ENCODE measurements around the gene HNRNPAB.
"Not testable (repeated sequence)": the region's sequence is repeated elsewhere in the genome, so short reads cannot be mapped to it uniquely, and the experiment has no call there.

The HNRNPAB gene

GRCh38 chr5:178212241-178213002, 8.1 kb downstream of the HNRNPAB start:
- DNase-seq (ENCODE audit: low read depth), result no peak

- DNase-seq (ENCODE audit: low read depth), result no peak
Measured at GRCh38 chr5:178213003-178213461, 8.7 kb downstream of the HNRNPAB start.

GRCh38 chr5:178213748-178214151, 9.4 kb downstream of the HNRNPAB start:
- DNase-seq (ENCODE audit: low read depth), result no peak

DNA sequence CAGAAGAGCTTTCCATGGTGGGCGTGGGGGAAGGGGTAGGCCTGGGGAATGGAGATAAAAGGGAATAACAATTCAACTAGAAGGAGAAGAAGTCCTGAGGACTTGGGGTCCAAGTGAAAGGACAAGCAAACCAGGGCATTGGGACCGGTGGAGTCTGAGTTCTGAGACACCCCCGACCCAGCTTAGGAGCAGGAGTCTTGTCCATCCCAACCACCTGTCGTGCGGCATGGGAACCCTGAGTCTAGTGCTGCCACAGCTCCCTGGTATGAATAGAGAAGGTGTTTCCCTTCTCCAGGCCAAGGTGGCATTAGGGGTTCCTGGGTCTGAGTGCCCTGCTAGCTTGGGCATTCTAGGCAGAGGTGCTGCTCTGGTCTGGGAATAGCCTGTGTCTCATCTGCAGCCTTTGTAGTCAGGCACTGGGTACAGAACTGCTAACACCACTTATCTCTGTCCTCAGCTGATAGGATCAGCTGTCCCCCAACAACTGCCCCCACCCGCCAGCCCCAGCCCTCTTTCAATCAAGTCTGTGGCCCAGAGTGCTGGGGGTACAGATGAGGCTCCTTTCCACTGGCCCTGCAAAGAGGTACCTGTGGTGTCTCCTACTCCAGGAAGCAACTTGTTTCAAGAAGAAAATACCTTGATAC, 9.9 kb downstream of the HNRNPAB start:
- DNase-seq (ENCODE audit: low read depth), result no peak

DNA sequence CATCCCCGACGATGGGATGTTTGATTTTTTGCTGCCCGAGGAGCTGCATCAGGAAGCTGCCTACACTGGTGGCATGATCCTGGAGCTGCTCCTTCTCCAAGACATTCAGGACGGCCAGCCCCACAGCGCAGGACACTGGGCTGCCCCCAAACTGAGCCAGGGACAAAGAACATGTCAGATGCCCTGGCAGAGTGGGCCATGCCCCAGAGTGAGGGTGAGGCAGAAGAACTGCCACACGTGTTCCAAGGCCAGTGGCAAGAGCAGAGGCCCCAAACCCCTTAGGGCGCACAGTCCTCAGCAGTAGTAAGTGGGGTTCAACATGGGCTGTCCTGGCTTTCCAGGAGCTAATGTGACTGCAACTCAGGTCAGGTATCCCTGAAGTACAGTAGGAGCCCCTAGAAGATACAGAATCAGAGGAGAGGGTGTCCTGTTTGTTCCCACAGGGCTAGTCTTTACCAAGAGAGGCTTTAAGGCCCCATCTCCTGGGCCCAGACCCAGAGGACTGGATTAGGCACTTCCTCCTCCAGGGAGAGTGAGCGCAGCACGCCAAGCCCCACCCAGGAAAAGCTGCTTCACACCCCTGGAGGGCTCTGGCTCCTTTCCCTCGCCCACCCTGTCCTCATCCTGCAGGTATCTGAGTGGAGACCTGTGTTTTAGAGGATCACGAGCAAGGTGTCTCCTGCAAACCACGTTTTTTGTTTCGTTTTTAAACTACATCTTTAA, 11.1 kb downstream of the HNRNPAB start:
- DNase-seq (ENCODE audit: low read depth), result no peak

GRCh38 chr5:178216088-178216534, 11.8 kb downstream of the HNRNPAB start:
- no peak for DNase-seq (ENCODE audit: low read depth)

DNA sequence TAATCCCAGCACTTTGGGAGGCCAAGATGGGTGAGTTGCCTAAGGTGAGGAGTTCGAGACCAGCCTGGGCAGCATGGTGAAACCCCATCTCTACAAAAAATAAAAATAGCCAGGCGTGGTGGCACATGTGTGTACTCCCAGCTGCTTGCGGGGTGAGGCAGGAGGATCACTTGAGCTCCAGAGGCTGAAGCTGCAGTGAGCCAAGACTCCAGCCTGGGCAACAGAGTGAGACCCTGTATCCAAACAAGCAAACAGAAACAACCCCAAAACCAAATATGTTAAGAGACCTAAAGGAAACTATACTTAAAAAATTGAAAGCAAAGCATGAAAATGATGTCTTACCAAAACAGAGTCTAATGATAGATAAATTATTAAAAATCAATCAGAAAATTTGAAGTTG, 12.4 kb downstream of the HNRNPAB start:
- DNase-seq (ENCODE audit: low read depth), result no peak

GRCh38 chr5:178218237-178218776, 14.0 kb downstream of the HNRNPAB start:
- DNase-seq (ENCODE audit: low read depth), result no peak

- DNase-seq (ENCODE audit: low read depth), result no peak
Measured at GRCh38 chr5:178218827-178219226, 14.5 kb downstream of the HNRNPAB start.

GRCh38 chr5:178221282-178221681, 16.9 kb downstream of the HNRNPAB start:
- no peak for DNase-seq (ENCODE audit: low read depth)

DNA sequence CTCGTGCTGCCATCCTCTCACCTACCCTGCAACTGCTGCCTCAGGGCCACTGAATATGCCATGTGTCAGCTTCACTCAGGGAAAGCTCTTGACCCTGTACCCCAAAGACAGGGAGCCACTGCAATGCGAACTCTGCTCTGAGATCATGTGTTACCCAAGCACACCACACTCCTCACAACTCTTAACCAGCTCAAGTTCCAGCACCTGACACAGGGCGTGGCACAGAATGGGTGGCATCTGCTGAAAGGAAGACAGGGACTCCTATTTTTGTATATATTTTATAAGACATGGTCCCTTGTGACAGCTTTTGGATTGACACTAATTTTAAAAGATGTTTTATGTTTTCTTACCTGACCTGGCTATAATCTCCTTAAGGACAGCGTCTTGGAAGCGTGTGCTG, 17.5 kb downstream of the HNRNPAB start:
- no peak for DNase-seq (ENCODE audit: low read depth)

- no peak for DNase-seq (ENCODE audit: low read depth)
Measured at GRCh38 chr5:178222292-178222691, 18.0 kb downstream of the HNRNPAB start.

GRCh38 chr5:178223196-178223773, 19.0 kb downstream of the HNRNPAB start:
- DNase-seq (ENCODE audit: low read depth), result no peak

GRCh38 chr5:178223828-178224335, 19.5 kb downstream of the HNRNPAB start:
- no peak for DNase-seq (ENCODE audit: low read depth)

DNA sequence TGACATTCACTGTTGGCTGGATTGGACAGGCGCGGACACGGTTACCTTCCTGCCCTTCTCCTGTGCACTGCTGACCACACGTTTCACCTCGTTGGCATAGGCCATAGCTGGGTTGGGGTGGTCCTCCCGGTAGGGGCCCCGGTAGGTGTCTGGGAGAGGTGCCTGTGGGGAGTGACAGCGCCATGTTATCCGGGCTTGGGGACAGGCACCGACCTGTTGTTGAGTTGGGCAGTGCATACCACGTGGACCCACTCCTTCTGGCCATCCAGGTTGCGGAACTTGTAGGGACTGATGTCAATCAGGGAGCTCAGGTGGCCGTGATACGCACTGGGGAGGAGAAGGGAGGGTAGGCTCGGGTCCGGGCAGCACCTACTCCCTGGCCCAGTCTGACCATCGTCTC, 20.1 kb downstream of the HNRNPAB start:
- DNase-seq (ENCODE audit: low read depth), result no peak

DNA sequence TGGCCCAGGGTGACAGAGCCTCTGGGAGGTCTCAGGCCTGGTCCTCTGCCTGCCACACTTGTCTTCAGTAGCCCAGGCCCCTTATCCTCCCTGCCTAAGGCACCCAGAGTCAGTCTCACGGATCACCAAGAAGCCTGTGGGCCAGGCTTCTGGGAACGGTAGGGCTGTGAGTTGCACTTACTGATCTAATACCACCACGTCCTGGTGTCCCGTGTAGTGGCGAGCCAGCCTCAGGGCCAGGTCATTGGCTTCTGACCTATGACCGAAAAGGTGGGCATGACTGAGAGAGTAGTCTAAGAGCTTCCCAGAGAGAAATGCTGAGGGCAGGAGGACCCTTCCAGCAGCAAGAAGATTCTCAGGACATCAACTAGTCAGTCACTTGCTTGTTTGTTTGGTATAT, 20.8 kb downstream of the HNRNPAB start:
- no peak for DNase-seq (ENCODE audit: low read depth)

DNA sequence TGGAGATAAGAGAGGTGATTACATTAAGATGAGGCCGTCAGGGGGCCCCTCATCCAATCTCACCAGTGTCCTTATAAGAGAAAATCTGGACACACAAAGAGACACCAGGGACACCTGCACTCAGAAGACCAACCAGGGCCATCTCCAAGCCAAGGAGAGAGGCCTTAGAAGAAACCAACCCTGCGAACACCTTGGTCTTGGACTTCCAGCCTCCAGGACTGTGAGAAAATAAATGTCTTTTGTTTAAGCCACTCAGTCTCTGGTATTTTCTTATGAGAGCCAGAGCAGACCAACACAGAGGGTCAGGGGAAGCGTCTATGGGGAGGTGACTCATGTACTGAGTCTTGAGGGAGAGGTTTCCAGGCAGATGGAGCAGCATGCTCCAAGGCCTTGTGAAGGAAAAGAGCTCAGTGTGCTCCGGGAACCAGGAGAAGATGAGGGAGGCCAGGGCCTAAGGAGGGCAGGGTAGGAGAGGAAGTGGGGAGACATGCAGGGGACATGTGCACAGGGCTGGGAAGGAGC, 22.9 kb downstream of the HNRNPAB start:
- no peak for DNase-seq (ENCODE audit: low read depth)

DNA sequence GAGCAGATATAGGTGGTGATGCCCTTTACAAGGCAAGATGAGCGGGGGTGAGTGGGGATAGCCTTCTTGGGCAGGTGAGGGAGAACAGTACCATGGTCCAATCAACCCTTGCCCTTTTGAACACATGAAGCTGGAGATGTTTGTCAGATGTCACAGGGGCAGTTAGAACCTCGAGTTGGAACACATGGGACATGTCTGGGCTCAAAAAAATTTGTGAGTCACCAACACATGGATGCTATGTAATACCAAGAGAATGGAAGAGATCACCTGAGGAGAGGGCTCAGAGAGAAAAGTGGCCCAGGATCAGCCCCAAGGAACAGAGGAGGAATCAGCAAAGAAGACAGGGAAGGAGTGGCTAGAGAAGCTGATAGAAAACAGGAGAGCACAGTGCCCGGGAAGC, 23.6 kb downstream of the HNRNPAB start:
- DNase-seq (ENCODE audit: low read depth), result no peak

GRCh38 chr5:178228609-178229008, 24.3 kb downstream of the HNRNPAB start:
- DNase-seq (ENCODE audit: low read depth), result no peak

GRCh38 chr5:178229111-178229510, 24.8 kb downstream of the HNRNPAB start:
- not testable (repeated sequence) for DNase-seq (ENCODE audit: low read depth)

DNA sequence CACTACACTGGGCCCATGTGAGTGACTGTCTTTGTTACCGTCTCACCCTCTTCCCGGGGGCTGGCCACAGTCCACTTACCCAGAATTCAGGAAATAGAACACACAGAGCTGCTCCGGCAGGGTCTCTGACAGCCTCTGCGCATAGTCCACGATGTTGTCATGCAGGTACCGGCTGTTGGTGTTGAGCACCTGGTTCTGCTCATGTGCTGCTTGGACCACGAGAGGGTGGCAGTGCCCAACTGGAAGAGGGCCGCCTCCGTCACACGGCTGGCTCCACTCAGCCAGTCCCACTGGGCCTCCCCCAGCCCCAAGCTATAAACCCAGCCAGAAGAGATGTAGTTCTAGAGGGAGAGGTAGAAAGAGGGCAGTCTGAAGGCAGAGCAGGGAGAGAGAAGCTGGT, 25.5 kb downstream of the HNRNPAB start:
- DNase-seq (ENCODE audit: low read depth), result no peak

Data from T-helper 22 cell (primary cell).